ENCODE data around the gene BEST1.
A peak's percentile ranks its signal among the peaks of the same experiment; 100 is the strongest.
"Not testable (repeated sequence)": the region's sequence is repeated elsewhere in the genome, so short reads cannot be mapped to it uniquely, and the experiment has no call there.

The BEST1 gene

GRCh38 chr11:61964058-61964665 is 14.0 kb downstream of the BEST1 start:
- no peak for DNase-seq (ENCODE audit: low read depth)

DNA sequence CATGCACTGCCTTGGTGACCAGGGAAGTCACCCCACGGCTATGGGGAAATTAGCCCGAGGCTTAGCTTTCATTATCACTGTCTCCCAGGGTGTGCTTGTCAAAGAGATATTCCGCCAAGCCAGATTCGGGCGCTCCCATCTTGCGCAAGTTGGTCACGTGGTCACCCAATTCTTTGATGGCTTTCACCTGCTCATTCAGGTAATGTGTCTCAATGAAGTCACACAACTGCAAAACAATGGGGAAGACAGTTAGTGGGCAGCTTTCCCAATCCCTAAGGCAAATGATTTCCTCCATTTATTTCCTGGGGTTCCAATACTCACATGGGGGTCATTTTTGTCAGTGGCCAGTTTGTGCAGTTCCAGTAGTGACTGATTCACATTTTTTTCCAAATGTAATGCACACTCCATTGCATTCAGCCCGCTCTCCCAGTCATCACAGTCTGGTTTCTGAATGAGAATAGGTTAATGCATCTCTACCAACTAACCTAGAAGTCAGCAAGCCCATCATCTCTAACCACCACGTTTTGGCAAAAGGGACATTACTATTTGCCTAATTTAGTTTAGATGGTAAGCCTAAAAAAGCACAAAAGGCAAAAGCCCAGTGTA is 14.6 kb downstream of the BEST1 start:
- not testable (repeated sequence) for DNase-seq (ENCODE audit: low read depth)

DNA sequence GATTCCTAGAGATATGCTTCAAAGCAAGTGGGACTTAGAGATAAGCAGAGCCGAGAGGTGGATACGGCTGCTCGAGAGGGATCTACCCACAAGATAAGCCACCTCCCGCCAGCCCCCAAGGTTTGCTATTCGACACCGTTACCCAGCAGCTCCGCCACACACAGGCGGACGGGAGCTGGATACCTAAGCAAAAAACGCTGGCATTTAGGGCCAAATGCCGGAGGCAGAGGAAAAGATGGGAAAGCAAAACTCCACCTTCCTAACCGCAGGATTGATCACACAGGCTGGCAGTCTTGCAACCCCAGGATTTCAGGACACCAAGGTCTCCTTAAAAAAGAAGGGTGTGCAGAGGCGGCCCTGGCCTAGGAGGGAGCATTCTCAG is 16.6 kb downstream of the BEST1 start:
- peak; percentile 60 for DNase-seq (ENCODE audit: low read depth)

DNA sequence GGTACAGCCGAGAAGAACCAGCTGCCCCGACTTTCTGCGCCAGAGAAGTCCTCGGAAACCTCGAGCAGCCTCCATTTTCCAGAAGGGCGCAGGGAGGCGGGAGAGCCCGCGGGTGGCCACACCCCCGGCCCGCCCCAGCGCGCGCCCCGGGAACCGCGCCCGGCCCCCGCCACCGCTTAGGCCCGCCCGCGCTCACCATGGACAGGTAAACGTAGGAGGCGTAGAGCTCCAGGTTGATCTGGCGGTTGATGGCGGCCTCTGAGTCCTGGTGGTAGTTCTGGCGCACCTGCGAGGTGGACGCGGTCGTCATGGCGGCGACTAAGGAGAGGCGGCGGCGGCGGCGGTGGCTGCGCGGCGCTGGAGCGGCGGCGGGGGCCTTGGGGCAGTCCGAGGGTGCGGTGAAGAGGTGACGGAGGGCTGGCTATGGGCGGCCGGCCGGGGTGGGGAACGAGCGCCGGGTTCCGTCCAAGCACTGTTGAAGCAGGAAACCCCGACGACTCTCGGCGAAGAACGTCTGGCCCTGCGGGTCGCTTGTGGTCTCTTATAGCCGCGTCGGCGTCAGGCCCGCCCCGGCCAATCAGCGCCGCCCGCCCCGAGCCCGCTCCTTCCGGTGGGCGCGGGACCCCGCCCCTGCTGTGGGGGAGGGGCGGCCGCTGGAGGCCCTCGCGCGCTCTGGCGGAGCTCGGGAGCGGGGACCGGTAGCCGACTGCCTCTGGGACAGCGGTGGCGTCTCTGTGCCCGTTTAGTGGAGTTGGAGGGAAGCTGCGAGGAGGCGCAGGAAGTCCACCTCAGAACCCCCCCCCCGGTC is 17.2 kb downstream of the BEST1 start, which contains the start of gene FTH1:
Gene FTH1 (minus strand): TSS at position 519 of the 808 bp plus-strand sequence. CDS start 209 bp downstream, at position 310.
- peak; percentile 88 for DNase-seq (ENCODE audit: low read depth)

DNA sequence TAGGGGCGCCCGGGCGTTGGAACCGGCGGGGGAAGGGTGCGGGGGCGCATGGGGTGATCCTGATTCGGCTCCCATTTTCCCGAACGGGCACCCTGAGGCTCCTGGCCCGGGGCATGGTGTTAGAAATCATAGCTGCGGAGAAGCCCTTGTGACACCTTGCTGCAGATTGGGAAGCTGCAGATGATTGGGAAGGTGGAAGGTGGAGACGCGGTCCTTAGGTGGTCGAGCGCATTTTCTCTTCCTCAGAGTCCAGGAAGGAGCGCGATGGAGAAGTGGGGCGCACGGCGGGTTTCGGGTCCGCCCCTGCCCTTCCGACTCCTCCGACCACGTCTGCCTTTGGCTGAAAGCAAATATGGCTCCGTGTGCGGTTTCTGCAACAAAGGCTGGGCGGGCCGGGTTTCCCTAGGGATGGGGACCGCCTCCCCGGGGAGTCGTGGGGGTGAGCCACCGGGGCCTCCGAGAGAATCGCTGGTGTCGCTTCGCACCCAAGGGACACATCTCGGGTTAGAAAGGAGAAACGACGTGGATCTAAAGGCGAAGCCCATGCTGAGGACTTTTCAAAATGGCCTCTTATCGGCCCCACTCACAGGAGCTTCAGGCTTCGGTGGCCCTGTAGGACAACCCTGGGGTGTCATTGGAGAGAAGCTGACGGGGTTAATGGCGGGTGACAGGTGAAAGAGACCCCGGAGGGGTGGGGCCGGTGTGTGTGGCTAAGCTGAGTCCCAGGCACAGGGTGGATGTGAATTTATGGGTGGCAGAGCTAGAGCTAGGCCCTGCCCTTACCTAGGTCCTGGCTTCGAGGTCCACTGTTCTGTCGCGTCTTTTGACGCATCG is 18.0 kb downstream of the BEST1 start:
- DNase-seq (ENCODE audit: low read depth) = peak; percentile 50

DNA sequence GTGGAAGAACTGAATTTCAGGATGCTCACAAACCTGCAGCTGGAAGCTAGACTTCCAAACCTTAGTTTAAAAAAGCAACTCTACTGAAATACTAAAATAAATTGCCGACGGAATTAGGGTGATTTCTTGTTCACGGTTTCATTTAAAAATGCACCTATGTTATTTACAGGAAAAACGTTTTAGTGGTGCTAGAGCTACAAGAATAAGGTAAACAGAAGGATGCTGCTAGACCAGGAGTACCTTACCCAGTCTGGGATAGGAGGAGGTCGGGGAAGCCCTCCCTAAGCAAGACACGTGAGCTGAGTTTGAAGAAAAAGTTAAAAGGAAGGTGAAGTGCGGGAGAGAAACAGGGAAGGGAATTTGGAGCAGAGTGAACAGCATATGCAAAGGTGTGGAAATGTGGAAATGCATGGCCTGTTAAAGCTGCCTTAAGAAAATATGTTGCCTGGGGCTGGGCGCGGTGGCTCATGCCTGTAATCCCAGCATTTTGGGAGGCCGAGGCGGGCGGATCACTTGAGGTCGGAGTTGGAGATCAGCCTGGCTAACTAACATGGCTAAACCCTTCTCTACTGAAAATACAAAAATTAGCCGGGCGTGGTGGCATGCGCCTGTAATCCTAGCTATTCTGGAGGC is 18.7 kb downstream of the BEST1 start:
- no peak for DNase-seq (ENCODE audit: low read depth)

GRCh38 chr11:61969391-61969758 is 19.2 kb downstream of the BEST1 start:
- DNase-seq (ENCODE audit: low read depth) = no peak

GRCh38 chr11:61969838-61970662 is 19.9 kb downstream of the BEST1 start:
- peak; percentile 91 for DNase-seq (ENCODE audit: low read depth)

DNA sequence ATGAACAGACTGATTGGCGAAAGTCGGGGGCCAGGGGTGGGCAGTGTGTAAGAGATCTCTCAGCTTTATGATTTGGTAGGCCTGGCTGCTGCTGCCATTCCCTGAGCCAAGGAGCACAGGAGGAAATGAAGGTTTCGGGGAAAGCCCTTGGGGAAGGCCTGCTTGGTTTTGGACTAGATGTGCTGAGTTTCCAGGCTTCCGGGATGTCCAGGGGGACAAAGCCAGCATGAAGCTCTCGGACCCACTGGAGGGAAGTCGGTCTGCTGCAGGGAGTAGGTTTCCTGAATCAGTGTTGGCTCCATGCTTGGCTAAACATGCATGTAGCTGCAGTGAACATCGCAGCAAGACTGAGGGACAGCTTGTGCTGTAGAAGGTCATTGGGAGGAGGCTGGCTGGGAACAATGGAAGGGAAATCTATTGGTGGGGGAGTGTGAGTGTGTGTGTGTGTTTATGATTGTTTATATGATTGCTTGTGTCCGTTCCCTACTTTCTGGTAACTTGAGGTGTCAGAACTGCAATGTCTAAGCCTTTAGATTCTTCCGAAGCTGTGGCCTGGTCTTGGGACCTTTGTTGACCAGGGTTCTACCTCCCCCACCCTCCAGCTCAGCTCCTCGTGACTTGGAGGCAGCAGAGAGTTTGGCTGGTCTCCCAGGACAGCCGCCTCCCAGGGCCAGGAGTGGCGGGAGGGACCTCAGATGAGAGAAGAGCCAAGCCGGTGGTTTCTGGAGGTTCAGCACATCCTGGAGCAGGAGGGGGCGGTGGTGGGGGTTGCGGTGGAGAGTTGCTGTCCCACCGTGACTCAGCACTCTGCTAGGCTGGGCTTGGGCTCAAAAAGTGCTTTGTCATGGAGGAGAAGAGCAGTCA is 21.3 kb downstream of the BEST1 start:
- peak; percentile 98 for DNase-seq (ENCODE audit: low read depth)

DNA sequence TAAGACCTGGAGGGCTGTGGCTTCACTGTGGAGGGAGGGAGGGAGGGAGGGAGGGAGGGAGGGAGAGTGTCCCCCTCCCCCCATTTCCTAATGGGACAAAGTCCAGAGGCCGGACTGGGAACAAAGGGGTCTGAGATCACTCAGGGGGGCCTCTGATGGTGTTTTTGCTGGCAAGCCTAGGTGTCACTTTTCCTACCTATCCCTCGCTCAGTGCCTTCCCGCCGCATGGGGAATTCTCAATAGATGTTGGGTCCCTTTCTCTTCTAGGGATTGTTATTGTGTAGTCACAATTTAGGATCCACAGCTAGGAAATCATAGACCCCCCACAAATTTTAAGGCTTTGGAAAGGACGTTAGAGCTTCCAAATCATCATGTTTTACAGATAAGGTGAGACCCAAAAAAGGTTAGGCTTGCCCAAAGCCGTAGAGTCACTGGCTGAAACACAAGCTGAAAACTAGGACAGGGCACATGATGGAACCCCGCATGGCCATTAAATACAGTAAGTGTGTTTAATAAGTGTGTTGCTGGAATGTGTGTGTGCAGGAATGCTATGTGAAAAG is 22.0 kb downstream of the BEST1 start:
- DNase-seq (ENCODE audit: low read depth) = no peak

- peak; percentile 75 for DNase-seq (ENCODE audit: low read depth)
Measured at GRCh38 chr11:61972672-61973475, 22.7 kb downstream of the BEST1 start.

DNA sequence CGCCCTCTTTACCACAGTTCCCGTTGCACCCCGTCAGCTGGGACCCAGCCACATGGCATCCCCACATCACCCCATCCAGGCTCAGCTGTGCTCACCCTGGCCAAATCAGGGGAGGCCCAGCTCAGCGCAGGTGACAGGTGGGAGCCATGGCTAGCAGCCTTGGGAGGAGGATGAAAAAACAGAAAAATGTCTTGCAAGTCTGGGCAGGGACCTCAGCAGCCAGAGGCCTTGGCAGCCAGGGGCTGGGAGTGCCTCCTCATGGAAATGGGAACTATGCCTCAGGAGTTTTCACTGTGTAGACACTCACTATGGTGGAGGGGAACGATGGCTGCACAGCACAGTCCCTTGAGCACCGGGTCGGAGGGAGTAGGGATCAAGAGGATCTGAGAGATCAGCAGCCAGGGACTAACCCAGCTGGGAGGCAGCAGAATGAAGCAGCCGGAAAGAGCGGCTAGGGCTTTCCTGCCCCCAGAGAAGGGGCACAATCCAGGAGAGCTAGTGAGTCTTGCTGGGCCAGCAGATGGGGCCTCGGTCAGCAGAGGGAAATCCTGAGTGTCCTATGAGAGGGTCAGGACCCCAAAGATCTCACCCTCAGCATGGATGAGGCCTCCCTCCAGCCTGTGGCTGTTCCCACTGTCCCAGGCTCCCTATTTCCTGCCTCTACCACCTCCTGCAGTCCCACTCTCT is 23.5 kb downstream of the BEST1 start:
- DNase-seq (ENCODE audit: low read depth) = no peak

GRCh38 chr11:61974766-61975631 is 24.8 kb downstream of the BEST1 start:
- DNase-seq (ENCODE audit: low read depth) = no peak

- no peak for DNase-seq (ENCODE audit: low read depth)
Measured at GRCh38 chr11:61975638-61976419, 25.7 kb downstream of the BEST1 start.

DNA sequence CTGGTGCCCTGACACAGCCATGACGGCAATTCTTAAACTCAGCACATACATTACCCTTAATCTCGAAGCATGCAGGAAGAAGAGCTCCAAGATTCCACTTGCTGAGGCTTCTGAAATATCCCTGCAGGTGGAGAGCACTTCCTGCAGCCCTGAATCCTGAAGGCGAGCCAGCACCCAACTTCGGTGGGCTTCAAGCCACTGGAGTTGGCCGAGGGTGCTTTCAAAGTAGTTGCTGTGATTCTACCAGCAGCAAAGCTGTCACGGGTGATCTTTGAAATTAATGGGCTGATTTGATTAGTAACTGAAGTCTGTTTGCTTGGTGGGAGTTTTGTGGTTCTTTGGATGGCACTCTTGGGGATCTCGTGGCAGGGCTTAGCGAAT is 26.3 kb downstream of the BEST1 start:
- DNase-seq (ENCODE audit: low read depth) = no peak

DNA sequence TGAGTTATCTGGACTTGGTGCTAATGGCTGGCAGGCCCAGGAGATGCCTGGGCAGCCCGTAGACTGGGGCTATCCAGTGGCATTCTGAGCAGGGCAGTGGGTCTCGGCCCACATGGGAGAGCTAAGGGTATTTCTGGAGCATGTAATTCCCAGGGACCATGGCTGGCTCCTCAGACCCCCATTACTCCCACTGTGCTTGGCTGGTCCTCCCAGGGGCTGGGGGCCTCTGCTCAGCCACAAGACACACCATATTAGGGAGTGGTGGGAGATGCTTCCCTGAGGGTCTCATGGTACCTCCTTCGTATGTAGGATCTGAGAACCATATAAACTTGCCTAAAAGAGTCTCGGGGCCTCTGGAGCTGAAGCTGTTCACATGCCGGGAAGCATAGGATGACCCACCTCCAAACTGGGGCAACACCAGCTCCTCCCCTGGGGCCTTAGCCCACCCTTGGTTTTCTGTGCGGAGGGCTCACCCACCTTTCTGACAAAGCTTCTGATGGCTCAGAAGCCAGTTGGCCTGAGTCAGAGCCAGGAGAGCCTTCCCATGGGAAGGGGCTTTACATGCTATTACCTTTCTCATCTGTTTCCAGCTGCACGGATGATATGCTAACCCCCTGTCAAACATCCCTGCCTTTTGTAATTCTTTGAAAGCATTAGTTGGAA is 26.8 kb downstream of the BEST1 start:
- no peak for DNase-seq (ENCODE audit: low read depth)
